PC-3 (cell line): ENCODE measurements around the gene EPS8. TPM values are rescaled to one million over a fixed set of nuclear protein-coding genes. Genes with fewer than 3 reads are reported as not detected.
"Not testable (repeated sequence)": the region's sequence is repeated elsewhere in the genome, so short reads cannot be mapped to it uniquely, and the experiment has no call there.

ENCODE experiments used
- ATAC-seq: fragments of 200-7000 bp; cut with Tn5 transposase; 2 replicates; pipeline ENCODE4 v1.9.1; 2020; ENCODE audit warnings: mild to moderate bottlenecking, moderate library complexity
- BruUV-seq: library from RNA; stranded (reverse); fragments of 400-500 nt; replicated peaks from 2 replicates; lab custom pipeline; 2021; lab: Mats Ljungman, UMichigan
- CTCF ChIA-PET: fragments of 300-600 bp; sonication (Branson Sonifier 250); formaldehyde crosslinking; loops from one replicate; lab custom pipeline; 2022; ENCODE audit warnings: antibody characterized with exemption; lab: Charles Lee
- POLR2A ChIA-PET: fragments of 300-600 bp; sonication (Branson Sonifier 250); formaldehyde crosslinking; loops from one replicate; lab custom pipeline; 2022; ENCODE audit warnings: antibody characterized with exemption; ENCODE audit not compliant: unreplicated experiment; lab: Charles Lee
- DNase-seq: peaks from one replicate; pipeline ENCODE4 v3.0.0-alpha.2; 2015
- H2AFZ ChIP-seq: fragments of 300-600 bp; sonication (generic); 2 replicates; pipeline ENCODE4 v1.6.0; 2016; ENCODE audit warnings: antibody characterized with exemption, low read length
- H3F3A ChIP-seq: fragments of 300-600 bp; sonication (generic); one replicate; pipeline ENCODE4 v1.6.0; 2017; ENCODE audit warnings: antibody characterized with exemption, low read length, control low read depth, mild to moderate bottlenecking; ENCODE audit not compliant: unreplicated experiment
- H3K27ac ChIP-seq: fragments of 300-600 bp; sonication (generic); 2 replicates; pipeline ENCODE4 v1.5.1; 2016; ENCODE audit warnings: mild to moderate bottlenecking, low read length
- H3K27me3 ChIP-seq: fragments of 300-600 bp; sonication (generic); 2 replicates; pipeline ENCODE4 v1.6.1; 2016; ENCODE audit warnings: low read length, mixed read lengths
- H3K36me3 ChIP-seq: fragments of 300-600 bp; sonication (generic); 2 replicates; pipeline ENCODE4 v1.6.1; 2016; ENCODE audit warnings: low read depth, mixed run types, low read length, mixed read lengths
- H3K4me1 ChIP-seq: fragments of 300-600 bp; sonication (generic); 2 replicates; pipeline ENCODE4 v1.5.1; 2016; ENCODE audit warnings: low read length; ENCODE audit not compliant: insufficient read depth
- H3K4me2 ChIP-seq: fragments of 300-600 bp; sonication (generic); 2 replicates; pipeline ENCODE4 v1.6.0; 2016; ENCODE audit warnings: low read length
- H3K4me3 ChIP-seq: fragments of 300-600 bp; sonication (generic); 2 replicates; pipeline ENCODE4 v1.5.1; 2016; ENCODE audit warnings: mild to moderate bottlenecking, low read length, mixed read lengths
- H3K79me2 ChIP-seq: fragments of 300-600 bp; sonication (generic); 2 replicates; pipeline ENCODE4 v1.6.1; 2017; ENCODE audit warnings: low read length, mixed read lengths
- H3K9ac ChIP-seq: fragments of 300-600 bp; sonication (generic); 2 replicates; pipeline ENCODE4 v1.6.0; 2016; ENCODE audit warnings: mild to moderate bottlenecking, low read length
- H3K9me2 ChIP-seq: fragments of 300-600 bp; sonication (generic); replicated peaks from 2 replicates; pipeline ENCODE4 v1.6.1; 2016; ENCODE audit warnings: mixed run types, low read length, mixed read lengths
- H3K9me3 ChIP-seq: fragments of 300-600 bp; sonication (generic); 2 replicates; pipeline ENCODE4 v1.6.1; 2016; ENCODE audit warnings: low read length, mixed read lengths
- H4K20me1 ChIP-seq: fragments of 300-600 bp; sonication (generic); 2 replicates; pipeline ENCODE4 v1.6.1; 2016; ENCODE audit warnings: low read length, mixed read lengths
- CTCF ChIP-seq: fragments of 300-600 bp; sonication (generic); conservative IDR thresholded peaks from 2 replicates; pipeline ENCODE4 v1.5.1; 2017; ENCODE audit warnings: antibody characterized with exemption, low read depth, mild to moderate bottlenecking, low read length
- EZH2 ChIP-seq: fragments of 300-600 bp; sonication (generic); IDR thresholded peaks from one replicate; pipeline ENCODE4 v1.6.1; 2017; ENCODE audit warnings: antibody characterized with exemption, mild to moderate bottlenecking, low read length; ENCODE audit not compliant: unreplicated experiment
- EZH2phosphoT487 ChIP-seq: fragments of 300-600 bp; sonication (generic); IDR thresholded peaks from 2 replicates; pipeline ENCODE4 v1.6.1; 2018; ENCODE audit warnings: mild to moderate bottlenecking, antibody characterized with exemption, low read length, borderline replicate concordance
- intact Hi-C: fragments of 100-400 bp; cut with micrococcal nuclease; formaldehyde crosslinking; loops from 2 replicates; pipeline ENCODE4 v1.9.0; 2023
- total RNA-seq: library from RNA; depleted of rRNA; stranded (reverse); fragments of >200 nt; gene quantifications from 2 replicates; pipeline ENCODE4 v1.2.3, GENCODE V29; 2014

EPS8 gene
- total RNA-seq, 1 experiment from 2014 or later = 47.4 TPM

- POLR2A ChIA-PET = no interaction called here
- peaks cover 56% of the 10 kb centered on the region for H3K79me2 ChIP-seq
- peaks cover 10% of the 10 kb centered on the region; the same call in 1 of the 2 replicates for H3K4me1 ChIP-seq
- no peaks in the 10 kb centered on the region for H4K20me1 ChIP-seq
- no peak overlapping the region for H3K4me2 ChIP-seq
- intact Hi-C loops = no loop called here
- H3K9me2 ChIP-seq = no peaks in the 10 kb centered on the region
- CTCF ChIA-PET = no interaction called here
- H3F3A ChIP-seq = no peaks in the 10 kb centered on the region
- no peak overlapping the region for H3K27ac ChIP-seq
- H3K36me3 ChIP-seq = no peaks in the 10 kb centered on the region
- no peak overlapping the region for H2AFZ ChIP-seq
- ATAC-seq (no peak), DNase-seq (no peak)
- H3K4me3 ChIP-seq = no peak overlapping the region
- BruUV-seq = no TSS peak
- no peaks in the 10 kb centered on the region for H3K9me3 ChIP-seq
- H3K27me3 ChIP-seq = no peaks in the 10 kb centered on the region
- TF ChIP-seq EZH2phosphoT487 (no peak), CTCF (no peak), EZH2 (no peak)
- no peak overlapping the region for H3K9ac ChIP-seq
These were observed 19.6 kb downstream of the EPS8 start for GRCh38 chr12:15769586-15769985.

- ATAC-seq = no peak
- no peaks in the 10 kb centered on the region for H3K9me3 ChIP-seq
- H3K36me3 ChIP-seq = no peaks in the 10 kb centered on the region
- H4K20me1 ChIP-seq = no peaks in the 10 kb centered on the region
- BruUV-seq = no TSS peak
- H3K79me2 ChIP-seq = peaks cover 58% of the 10 kb centered on the region
- TF ChIP-seq EZH2phosphoT487 (no peak), EZH2 (no peak), CTCF (no peak)
- H2AFZ ChIP-seq = no peak overlapping the region
- no peak overlapping the region for H3K27ac ChIP-seq
- no peaks in the 10 kb centered on the region for H3F3A ChIP-seq
- H3K4me2 ChIP-seq = no peak overlapping the region
- no peak overlapping the region for H3K4me3 ChIP-seq
- no peak for DNase-seq
- H3K9ac ChIP-seq = no peak overlapping the region
- peaks cover 10% of the 10 kb centered on the region; the same call in 1 of the 2 replicates for H3K4me1 ChIP-seq
- POLR2A ChIA-PET = no interaction called here
- intact Hi-C loops = no loop called here
- H3K27me3 ChIP-seq = no peaks in the 10 kb centered on the region
- no peaks in the 10 kb centered on the region for H3K9me2 ChIP-seq
- CTCF ChIA-PET = no interaction called here
These were observed 21.9 kb downstream of the EPS8 start for GRCh38 chr12:15767301-15767700.

- Histone ChIP-seq H3K27me3 (no peaks in the 10 kb centered on the region), H3K4me2 (no peak overlapping the region), H3K4me3 (no peak overlapping the region), H3K9me2 (no peaks in the 10 kb centered on the region), H3K79me2 (peaks cover 70% of the 10 kb centered on the region), H2AFZ (no peak overlapping the region), H3K9me3 (no peaks in the 10 kb centered on the region), H3K27ac (no peak overlapping the region), H3K9ac (no peak overlapping the region), H3K36me3 (no peaks in the 10 kb centered on the region; the same call in 1 of the 2 replicates), H3F3A (no peaks in the 10 kb centered on the region), H3K4me1 (peaks cover 2% of the 10 kb centered on the region), H4K20me1 (no peaks in the 10 kb centered on the region)
- intact Hi-C loops = no loop called here
- POLR2A ChIA-PET = no interaction called here
- DNase-seq (no peak), ATAC-seq (no peak)
- BruUV-seq = no TSS peak
- TF ChIP-seq CTCF (no peak), EZH2phosphoT487 (no peak), EZH2 (no peak)
- CTCF ChIA-PET = no interaction called here
These were observed 25.9 kb downstream of the EPS8 start for GRCh38 chr12:15763328-15763727.

GRCh38 chr12:15762162-15762561 lies 27.0 kb downstream of the EPS8 start:
- H3K9me3 ChIP-seq, H3K4me3 ChIP-seq, H3K27ac ChIP-seq, H3K36me3 ChIP-seq, intact Hi-C loops, H3K4me2 ChIP-seq, DNase-seq, H3K9me2 ChIP-seq, CTCF ChIA-PET, H3K9ac ChIP-seq, H4K20me1 ChIP-seq, POLR2A ChIA-PET, H3K27me3 ChIP-seq, ATAC-seq, H2AFZ ChIP-seq, H3F3A ChIP-seq, BruUV-seq: not testable (repeated sequence)
- Histone ChIP-seq H3K4me1 (peaks cover 13% of the 10 kb centered on the region), H3K79me2 (peaks cover 70% of the 10 kb centered on the region)
